ENCODE measurements around the gene GABRP.
A peak's percentile ranks its signal among the peaks of the same experiment; 100 is the strongest.
"Not testable (repeated sequence)": the region's sequence is repeated elsewhere in the genome, so short reads cannot be mapped to it uniquely, and the experiment has no call there.

The GABRP gene

DNA sequence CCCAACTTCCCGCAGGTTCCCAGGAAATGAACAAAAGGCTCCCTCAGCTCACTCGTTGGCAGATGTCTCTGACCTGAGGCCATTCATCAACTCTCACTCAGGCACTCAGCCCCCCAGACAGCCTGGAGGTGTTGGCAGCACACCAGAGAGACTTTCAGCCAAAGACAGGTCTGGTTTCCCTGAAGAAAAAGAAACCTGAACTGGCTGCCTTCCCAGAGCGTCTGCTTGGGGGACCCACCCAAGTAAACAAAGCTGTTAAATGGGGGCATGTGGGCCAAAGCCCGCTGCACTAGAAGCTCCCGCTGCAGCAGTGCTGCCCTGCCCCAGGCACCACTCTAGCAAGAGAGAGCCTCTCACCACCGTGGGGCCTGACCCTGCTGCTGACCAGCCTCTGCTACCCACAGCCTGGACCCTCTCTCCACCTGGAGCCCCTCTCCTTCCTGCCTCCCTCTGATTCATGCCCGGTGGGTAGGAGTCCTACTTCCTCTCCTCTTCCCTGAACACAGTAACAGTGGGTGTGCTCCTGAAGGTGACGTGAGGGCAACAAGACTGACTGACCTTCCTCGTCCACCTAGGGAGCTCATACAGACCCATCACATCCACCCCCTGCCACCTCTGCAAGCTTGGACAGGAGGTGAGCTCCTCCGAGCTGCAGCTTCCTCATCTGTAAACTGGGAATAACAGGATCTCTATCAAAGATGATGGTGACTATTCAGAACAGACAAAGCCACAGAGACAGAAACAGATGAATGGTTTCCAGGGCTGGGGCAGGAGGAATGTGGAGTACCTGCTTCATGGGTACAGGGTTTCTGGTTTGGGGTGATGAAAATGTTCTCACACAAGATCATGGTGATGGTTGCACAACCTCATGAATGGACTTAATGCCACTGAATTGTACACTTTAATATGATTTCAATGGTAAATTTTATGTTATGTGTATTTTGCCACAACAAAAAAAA lies 31.0 kb upstream of the GABRP start:
- TF ChIP-seq CTCF (IDR thresholded peaks at IDR 0.05; ENCODE audit: insufficient read depth, low read length, missing control alignments): no peak

DNA sequence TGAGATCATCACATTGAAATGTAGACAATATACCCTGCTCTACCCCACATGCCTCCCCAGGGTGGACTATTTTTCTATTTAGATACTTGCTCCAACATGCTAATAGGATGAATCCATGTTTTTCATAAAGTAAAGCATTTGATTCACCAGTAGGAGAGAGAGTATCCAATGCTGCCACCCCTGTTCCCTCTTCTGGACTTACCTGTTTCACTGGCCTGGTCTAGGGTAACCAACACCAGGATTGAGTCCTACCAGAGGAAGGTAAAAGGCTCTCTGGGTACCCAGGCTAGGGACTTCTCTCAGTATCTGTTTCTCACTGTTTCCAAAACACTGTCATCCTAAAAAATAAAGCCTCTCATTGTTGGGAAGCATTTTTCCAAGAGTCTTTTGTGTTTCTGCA lies 30.2 kb upstream of the GABRP start:
- TF ChIP-seq CTCF (IDR thresholded peaks at IDR 0.05; ENCODE audit: insufficient read depth, low read length, missing control alignments): no peak
- DNase-seq (ENCODE audit: low read depth, low spot score): no peak
- no peak overlapping the region for H3K4me3 ChIP-seq (ENCODE audit: low read depth, low read length)
- CTCF ChIA-PET: no interaction called here
- POLR2A ChIA-PET: no interaction called here

More for the DNA sequence above, 31.0 kb upstream of the GABRP start:
- DNase-seq (ENCODE audit: low read depth, low spot score): no peak
- ChIA-PET CTCF (interaction anchor here (13.5 kb wide), 1 partner anchor 38 kb away, joined by 227 read pairs; the partner anchor contains the start of gene GABRP), POLR2A (no interaction called here)
- no peak overlapping the region for H3K4me3 ChIP-seq (ENCODE audit: low read depth, low read length)

GRCh38 chr5:170754508-170754907 lies 29.0 kb upstream of the GABRP start:
- POLR2A ChIA-PET; DNase-seq (ENCODE audit: low read depth, low spot score); H3K4me3 ChIP-seq (ENCODE audit: low read depth, low read length): not testable (repeated sequence)
- CTCF ChIA-PET: interaction anchor here (1.6 to 1.9 kb wide), 2 partner anchors 10 to 37 kb away, joined by 7 to 11 read pairs; no protein-coding TSS in a partner anchor

GRCh38 chr5:170755679-170756456 lies 27.7 kb upstream of the GABRP start:
- ChIA-PET CTCF (interaction anchor here (1.2 to 1.9 kb wide), 3 partner anchors 11 to 40 kb away, joined by 3 to 11 read pairs (median 7); no protein-coding TSS in a partner anchor), POLR2A (no interaction called here)
- TF ChIP-seq CTCF (IDR thresholded peaks at IDR 0.05; ENCODE audit: insufficient read depth, low read length, missing control alignments): no peak
- no peak for DNase-seq (ENCODE audit: low read depth, low spot score)
- no peak overlapping the region for H3K4me3 ChIP-seq (ENCODE audit: low read depth, low read length)

GRCh38 chr5:170756691-170757090 lies 26.8 kb upstream of the GABRP start:
- DNase-seq (ENCODE audit: low read depth, low spot score): no peak
- TF ChIP-seq CTCF (IDR thresholded peaks at IDR 0.05; ENCODE audit: insufficient read depth, low read length, missing control alignments): no peak
- H3K4me3 ChIP-seq (ENCODE audit: low read depth, low read length): no peak overlapping the region
- ChIA-PET POLR2A (no interaction called here), CTCF (interaction anchor here (1.2 kb wide), 1 partner anchor 39 kb away, joined by 3 read pairs; no protein-coding TSS in a partner anchor)

DNA sequence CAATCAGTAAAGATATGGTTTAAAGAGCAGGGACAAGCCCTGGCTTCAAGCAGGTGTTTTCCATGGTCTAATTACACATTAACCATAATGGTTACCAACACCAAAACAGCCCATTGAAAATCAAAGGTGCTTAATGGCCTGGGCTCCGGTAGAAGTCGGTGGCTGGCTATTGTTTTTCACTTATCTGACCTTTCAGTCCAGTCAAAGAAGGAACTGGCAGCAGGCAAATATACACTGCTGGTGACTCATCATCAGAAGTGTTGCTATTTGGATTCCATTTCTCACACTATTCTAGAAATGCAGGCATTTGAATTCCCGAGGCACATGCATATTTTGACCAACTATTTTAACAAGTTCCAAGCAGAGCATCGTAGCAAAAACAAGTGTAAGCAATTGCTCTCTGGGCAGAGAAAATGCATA lies 26.3 kb upstream of the GABRP start:
- POLR2A ChIA-PET: no interaction called here
- peak; percentile 24 for DNase-seq (ENCODE audit: low read depth, low spot score)
- no peak for TF ChIP-seq CTCF (IDR thresholded peaks at IDR 0.05; ENCODE audit: insufficient read depth, low read length, missing control alignments)
- H3K4me3 ChIP-seq (ENCODE audit: low read depth, low read length): no peak overlapping the region
- CTCF ChIA-PET: no interaction called here

All from AG04449 (cell line).